ENCODE measurements around the gene CR2.

Gene CR2

DNA sequence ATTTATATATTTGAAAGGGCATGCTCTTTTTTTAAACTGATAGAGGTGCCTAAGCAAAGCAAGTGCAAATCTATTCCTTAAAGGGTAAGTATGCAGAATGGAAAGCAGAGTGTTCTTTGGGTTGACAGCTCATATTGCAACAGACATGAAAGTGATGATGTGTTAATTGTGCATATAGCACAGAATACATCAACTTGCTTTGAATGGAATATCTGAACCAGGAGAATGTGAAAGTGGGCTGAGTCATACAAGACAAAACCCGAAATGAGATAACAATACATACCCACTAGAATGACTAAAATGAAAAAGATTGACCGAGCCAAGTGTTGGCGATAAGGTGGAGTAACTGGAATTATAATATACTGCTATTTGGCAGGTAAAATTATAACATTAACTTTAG, 46.2 kb downstream of the CR2 start:
- TF ChIP-seq, protein P1, sequence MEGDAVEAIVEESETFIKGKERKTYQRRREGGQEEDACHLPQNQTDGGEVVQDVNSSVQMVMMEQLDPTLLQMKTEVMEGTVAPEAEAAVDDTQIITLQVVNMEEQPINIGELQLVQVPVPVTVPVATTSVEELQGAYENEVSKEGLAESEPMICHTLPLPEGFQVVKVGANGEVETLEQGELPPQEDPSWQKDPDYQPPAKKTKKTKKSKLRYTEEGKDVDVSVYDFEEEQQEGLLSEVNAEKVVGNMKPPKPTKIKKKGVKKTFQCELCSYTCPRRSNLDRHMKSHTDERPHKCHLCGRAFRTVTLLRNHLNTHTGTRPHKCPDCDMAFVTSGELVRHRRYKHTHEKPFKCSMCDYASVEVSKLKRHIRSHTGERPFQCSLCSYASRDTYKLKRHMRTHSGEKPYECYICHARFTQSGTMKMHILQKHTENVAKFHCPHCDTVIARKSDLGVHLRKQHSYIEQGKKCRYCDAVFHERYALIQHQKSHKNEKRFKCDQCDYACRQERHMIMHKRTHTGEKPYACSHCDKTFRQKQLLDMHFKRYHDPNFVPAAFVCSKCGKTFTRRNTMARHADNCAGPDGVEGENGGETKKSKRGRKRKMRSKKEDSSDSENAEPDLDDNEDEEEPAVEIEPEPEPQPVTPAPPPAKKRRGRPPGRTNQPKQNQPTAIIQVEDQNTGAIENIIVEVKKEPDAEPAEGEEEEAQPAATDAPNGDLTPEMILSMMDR (IDR thresholded peaks at IDR 0.05): no peak

DNA sequence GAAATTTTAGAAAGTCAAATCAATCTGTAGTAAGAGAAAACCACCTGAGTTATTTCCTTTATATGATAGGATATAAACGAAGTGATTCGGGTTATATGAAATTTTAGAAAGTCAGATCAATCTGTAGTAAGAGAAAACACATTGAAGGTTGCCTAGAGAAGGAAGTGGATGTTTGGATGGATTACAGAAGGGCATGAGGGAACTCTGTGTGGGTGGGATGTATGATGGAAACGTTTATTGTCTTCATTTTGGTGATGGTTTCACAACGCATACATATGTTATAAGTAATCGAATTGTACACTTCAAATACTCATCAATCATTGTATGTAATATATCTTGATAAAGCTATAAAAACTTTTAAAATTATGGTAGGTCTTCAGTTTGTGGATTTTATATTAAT, 46.9 kb downstream of the CR2 start:
- TF ChIP-seq, protein P1 (IDR thresholded peaks at IDR 0.05): no peak

DNA sequence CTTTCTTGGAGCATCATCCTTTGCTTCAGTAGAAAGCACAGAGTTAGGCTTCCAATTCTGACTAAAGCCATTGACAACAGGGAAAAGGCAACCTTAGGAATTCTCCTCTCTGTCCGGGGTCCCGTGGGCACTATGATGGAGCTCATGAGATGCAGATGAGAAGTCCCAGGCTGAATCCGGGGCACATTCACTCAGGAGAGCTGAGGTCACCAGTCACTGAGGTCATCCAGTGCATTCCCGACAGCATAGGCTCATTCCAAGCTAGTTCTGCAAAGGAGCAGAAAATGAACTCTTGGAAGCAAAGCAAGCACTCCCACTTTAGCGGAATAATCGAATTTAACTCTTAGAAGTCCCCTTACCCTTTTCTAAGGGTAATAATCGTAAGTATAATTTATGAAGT, 48.6 kb downstream of the CR2 start:
- TF ChIP-seq, protein P1 (IDR thresholded peaks at IDR 0.05): no peak

DNA sequence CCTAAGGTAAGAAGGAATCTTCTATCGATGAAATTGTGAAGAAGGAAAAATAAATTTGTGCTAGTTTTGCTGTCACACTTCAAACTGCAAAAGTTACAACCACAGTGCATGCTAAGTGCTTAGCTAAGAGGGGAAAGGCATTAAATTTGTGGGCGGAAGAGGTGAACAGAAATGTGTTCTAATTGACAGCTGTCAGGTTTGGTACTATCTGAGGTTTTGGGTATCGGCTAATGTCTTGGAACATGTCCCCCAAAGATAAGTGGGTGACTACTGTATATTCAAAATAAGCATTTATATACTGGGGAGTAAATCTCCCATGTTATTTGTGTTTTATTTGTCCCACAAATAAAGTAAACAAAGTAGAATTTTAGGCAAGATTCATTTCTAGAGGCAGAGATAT, 49.8 kb downstream of the CR2 start:
- TF ChIP-seq, protein P1 (IDR thresholded peaks at IDR 0.05): no peak

DNA sequence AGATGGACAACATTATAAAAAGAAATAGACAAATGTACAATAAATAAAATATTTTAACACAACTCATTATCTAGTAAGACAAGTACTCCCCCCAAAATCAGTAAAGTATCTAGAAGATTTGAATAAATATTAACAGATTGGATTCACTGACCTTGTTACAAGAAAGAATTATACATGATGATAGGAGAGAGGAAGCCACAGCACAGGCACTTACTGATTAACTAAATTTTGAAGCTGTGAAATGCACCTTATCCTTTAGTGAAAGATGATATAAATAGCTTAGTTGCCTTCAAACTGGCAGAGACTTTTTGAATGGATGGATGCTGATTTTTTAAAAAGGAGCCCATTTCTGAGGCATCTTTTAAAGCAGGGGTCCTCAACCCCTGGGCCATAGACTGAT, 50.3 kb downstream of the CR2 start:
- TF ChIP-seq, protein P1 (IDR thresholded peaks at IDR 0.05): no peak

GRCh38 chr1:207510444-207510843, 56.3 kb downstream of the CR2 start:
- TF ChIP-seq, protein P1 (IDR thresholded peaks at IDR 0.05): no peak

- TF ChIP-seq, protein P1 (IDR thresholded peaks at IDR 0.05): no peak
Observed at GRCh38 chr1:207514890-207515289, 60.8 kb downstream of the CR2 start.

- TF ChIP-seq, protein P1 (IDR thresholded peaks at IDR 0.05): no peak
Observed at GRCh38 chr1:207516729-207517128, 62.6 kb downstream of the CR2 start.
